Measurements from ENCODE around the gene KCNN3.

- TF ChIP-seq CTCF (IDR thresholded peaks at IDR 0.05) = no peak
- no peak for TF ChIP-seq EZH2 (IDR thresholded peaks at IDR 0.05)
- TF ChIP-seq EZH2phosphoT487 (IDR thresholded peaks at IDR 0.05) = no peak
Observed at GRCh38 chr1:154867064-154867825, 2.8 kb downstream of the KCNN3 start.
